Measurements from ENCODE around the gene ADAMTSL1.

The ADAMTSL1 gene, protein sequence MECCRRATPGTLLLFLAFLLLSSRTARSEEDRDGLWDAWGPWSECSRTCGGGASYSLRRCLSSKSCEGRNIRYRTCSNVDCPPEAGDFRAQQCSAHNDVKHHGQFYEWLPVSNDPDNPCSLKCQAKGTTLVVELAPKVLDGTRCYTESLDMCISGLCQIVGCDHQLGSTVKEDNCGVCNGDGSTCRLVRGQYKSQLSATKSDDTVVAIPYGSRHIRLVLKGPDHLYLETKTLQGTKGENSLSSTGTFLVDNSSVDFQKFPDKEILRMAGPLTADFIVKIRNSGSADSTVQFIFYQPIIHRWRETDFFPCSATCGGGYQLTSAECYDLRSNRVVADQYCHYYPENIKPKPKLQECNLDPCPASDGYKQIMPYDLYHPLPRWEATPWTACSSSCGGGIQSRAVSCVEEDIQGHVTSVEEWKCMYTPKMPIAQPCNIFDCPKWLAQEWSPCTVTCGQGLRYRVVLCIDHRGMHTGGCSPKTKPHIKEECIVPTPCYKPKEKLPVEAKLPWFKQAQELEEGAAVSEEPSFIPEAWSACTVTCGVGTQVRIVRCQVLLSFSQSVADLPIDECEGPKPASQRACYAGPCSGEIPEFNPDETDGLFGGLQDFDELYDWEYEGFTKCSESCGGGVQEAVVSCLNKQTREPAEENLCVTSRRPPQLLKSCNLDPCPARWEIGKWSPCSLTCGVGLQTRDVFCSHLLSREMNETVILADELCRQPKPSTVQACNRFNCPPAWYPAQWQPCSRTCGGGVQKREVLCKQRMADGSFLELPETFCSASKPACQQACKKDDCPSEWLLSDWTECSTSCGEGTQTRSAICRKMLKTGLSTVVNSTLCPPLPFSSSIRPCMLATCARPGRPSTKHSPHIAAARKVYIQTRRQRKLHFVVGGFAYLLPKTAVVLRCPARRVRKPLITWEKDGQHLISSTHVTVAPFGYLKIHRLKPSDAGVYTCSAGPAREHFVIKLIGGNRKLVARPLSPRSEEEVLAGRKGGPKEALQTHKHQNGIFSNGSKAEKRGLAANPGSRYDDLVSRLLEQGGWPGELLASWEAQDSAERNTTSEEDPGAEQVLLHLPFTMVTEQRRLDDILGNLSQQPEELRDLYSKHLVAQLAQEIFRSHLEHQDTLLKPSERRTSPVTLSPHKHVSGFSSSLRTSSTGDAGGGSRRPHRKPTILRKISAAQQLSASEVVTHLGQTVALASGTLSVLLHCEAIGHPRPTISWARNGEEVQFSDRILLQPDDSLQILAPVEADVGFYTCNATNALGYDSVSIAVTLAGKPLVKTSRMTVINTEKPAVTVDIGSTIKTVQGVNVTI (N-terminal part only)

DNA sequence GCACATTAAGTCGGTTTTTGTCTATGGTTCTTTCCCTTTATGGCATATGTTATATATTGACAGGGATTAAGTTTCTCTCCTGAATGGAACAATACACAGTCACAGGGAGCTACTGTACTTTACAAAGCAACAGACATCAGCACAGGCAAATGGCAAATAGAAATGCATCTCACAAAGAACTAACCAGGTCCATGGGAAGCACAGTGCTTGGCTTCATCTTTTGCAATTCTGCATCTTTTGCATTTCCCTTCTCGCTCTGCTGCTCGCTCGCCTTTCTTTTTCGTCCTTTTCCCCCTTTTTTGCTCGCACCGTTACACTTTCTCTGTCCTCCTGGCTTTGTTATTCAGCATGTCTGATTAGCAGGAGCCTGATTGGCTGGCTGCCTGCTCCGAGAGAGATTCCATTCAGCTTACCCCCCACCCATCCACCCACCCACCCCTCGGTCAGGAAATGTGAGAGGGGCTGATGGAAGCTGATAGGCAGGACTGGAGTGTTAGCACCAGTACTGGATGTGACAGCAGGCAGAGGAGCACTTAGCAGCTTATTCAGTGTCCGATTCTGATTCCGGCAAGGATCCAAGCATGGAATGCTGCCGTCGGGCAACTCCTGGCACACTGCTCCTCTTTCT is at the start of gene ADAMTSL1:
ADAMTSL1 (plus strand) TSS at position 502 of the 628 bp plus-strand sequence; CDS start at position 582, 80 bp downstream.
- peak; percentile 18 for DNase-seq (ENCODE audit: low read depth)
- TF ChIP-seq, protein P1, sequence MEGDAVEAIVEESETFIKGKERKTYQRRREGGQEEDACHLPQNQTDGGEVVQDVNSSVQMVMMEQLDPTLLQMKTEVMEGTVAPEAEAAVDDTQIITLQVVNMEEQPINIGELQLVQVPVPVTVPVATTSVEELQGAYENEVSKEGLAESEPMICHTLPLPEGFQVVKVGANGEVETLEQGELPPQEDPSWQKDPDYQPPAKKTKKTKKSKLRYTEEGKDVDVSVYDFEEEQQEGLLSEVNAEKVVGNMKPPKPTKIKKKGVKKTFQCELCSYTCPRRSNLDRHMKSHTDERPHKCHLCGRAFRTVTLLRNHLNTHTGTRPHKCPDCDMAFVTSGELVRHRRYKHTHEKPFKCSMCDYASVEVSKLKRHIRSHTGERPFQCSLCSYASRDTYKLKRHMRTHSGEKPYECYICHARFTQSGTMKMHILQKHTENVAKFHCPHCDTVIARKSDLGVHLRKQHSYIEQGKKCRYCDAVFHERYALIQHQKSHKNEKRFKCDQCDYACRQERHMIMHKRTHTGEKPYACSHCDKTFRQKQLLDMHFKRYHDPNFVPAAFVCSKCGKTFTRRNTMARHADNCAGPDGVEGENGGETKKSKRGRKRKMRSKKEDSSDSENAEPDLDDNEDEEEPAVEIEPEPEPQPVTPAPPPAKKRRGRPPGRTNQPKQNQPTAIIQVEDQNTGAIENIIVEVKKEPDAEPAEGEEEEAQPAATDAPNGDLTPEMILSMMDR (conservative IDR thresholded peaks at IDR 0.05; ENCODE audit: low read depth, low read length): no peak
- peak within 1 kb of the TSS; percentile 45 for H3K4me3 ChIP-seq (ENCODE audit: low read length)

DNA sequence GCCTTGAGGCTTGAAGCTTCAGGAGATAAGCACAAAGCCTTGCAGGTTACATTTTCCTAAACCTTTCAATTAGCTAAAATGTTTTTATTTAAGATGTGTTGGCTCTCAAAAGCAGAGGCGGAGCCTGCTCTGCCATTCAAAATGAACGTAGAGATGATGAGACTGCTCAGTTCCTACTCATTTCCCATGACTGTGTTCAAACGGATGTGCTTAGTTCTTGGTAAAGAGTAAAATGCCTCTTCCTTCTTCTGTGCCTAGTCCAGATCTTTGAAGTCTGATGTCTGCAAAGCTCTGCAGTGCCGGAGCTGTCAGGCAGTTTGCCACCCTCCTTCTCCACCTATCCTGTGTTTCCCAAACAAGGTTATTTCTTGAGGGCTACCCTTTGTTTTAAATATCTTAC is 46.3 kb upstream of the ADAMTSL1 start:
- DNase-seq (ENCODE audit: low read depth): no peak
- TF ChIP-seq, protein P1 (conservative IDR thresholded peaks at IDR 0.05; ENCODE audit: low read depth, low read length): no peak
- no peak overlapping the region for H3K4me3 ChIP-seq (ENCODE audit: low read length)

DNA sequence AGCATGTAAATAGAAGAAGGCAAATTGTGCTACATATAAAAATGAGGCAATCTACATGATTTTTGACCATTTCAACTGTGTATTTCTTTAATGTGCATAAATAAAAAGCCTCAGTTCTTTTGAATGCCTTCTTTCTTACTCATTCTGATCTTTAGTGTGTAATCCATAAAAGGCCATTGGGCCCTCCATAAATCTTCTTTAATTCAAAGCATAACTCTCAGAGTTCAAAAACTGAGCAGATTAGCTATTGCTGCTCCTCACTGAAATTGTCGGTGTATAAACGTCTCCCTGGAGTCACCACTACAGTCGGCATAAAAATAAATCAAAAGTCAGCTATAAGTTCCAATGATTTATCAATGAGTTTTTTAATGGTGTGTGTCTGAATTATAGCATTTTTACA is 45.3 kb upstream of the ADAMTSL1 start:
- TF ChIP-seq, protein P1 (conservative IDR thresholded peaks at IDR 0.05; ENCODE audit: low read depth, low read length): no peak
- no peak for DNase-seq (ENCODE audit: low read depth)
- H3K4me3 ChIP-seq (ENCODE audit: low read length): no peak overlapping the region

DNA sequence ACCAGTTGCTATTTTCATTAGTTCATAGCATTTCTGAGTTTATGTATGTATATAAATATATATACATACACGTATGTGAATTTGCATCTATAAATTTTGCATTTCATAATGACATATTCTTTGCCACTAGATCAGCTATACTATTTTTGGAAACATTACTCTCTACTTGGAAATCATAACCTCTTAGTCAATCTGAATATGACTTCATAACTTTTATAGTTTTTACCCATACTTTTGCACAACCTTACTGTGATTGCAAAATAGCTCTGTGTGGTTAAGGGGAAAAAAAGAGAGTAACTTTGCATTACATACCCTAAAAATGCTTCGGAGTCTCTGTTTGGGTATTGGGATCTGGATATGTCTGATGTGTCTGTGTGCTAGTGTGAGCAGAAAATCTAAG is 44.9 kb upstream of the ADAMTSL1 start:
- no peak overlapping the region for H3K4me3 ChIP-seq (ENCODE audit: low read length)
- TF ChIP-seq, protein P1 (conservative IDR thresholded peaks at IDR 0.05; ENCODE audit: low read depth, low read length): no peak
- no peak for DNase-seq (ENCODE audit: low read depth)

DNA sequence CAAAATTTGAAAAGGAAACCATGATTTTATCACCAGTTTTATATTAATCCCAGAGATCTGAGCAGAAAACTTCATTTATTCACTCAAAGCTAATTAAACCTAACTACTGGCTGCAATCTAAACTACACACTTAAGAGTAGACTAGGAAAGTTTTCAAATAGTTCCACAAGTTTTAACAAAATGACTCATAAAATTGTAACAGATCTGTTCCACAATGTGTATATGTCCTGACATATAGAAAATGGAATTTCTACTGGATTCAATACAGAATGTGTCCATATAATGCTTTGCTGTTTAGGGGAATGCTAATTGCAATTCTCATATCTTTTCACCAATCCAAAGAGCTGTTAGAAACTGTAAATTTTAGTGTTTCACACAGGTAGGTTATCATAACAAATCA is 40.3 kb upstream of the ADAMTSL1 start:
- TF ChIP-seq, protein P1 (conservative IDR thresholded peaks at IDR 0.05; ENCODE audit: low read depth, low read length): no peak
- no peak for DNase-seq (ENCODE audit: low read depth)
- H3K4me3 ChIP-seq (ENCODE audit: low read length): no peak overlapping the region
